Measurements from ENCODE around the gene WDR20.
"Not testable (repeated sequence)": the region's sequence is repeated elsewhere in the genome, so short reads cannot be mapped to it uniquely, and the experiment has no call there.

- TF ChIP-seq CTCF (conservative IDR thresholded peaks at IDR 0.05; ENCODE audit: low read depth, low read length); SMC3 (IDR thresholded peaks at IDR 0.05; ENCODE audit: low read depth, low read length); BHLHE40 (IDR thresholded peaks at IDR 0.05; ENCODE audit: low read depth, low read length); POLR2A (IDR thresholded peaks at IDR 0.05; ENCODE audit: low read depth, low read length); RAD21 (IDR thresholded peaks at IDR 0.05; ENCODE audit: low read length); CHD1 (IDR thresholded peaks at IDR 0.05; ENCODE audit: low read depth, low read length); MXI1 (IDR thresholded peaks at IDR 0.05; ENCODE audit: borderline replicate concordance, low read depth, low read length); MAFK (IDR thresholded peaks at IDR 0.05; ENCODE audit: low read depth, low read length); CEBPB (IDR thresholded peaks at IDR 0.05; ENCODE audit: low read depth, low read length); RFX5 (IDR thresholded peaks at IDR 0.05; ENCODE audit: low read depth, low read length); USF2 (IDR thresholded peaks at IDR 0.05; ENCODE audit: low read depth, low read length): not testable (repeated sequence)
These were observed 32.2 kb downstream of the WDR20 start for GRCh38 chr14:102172021-102172272.
